Posterior vena cava (tissue), 2 donors: ENCODE measurements around the gene NSMF. TPM values are rescaled to one million over a fixed set of nuclear protein-coding genes. Genes with fewer than 3 reads are reported as not detected.
A peak's percentile ranks its signal among the peaks of the same experiment; 100 is the strongest.

Experiments
- DNase-seq: peaks from one replicate; pipeline ENCODE4 v3.0.0-alpha.2; 2020; ENCODE audit warnings: low spot score
- intact Hi-C, 2 donors: fragments of 100-400 bp; cut with DNase I; formaldehyde crosslinking; loops; one replicate each; pipeline versions ENCODE4 v1.14.1 to v1.14.2; 2022 to 2023
- total RNA-seq, 2 donors: library from RNA; stranded (reverse); fragmentation: NEBNext Ultra II Directional; extraction: Animal tissue kit (Norgen Biotek cat#: 25700); gene quantifications; one replicate each; pipeline ENCODE4 v1.2.1, GENCODE V29; 2021
- donor health status: DM: yes; HTN: yes; CAD: no.
- donor health status: DM: yes; HTN: yes; CAD: no.

Gene NSMF
- total RNA-seq, 2 donors from 2014 or later = 47.6 to 55.5 TPM

- peak; percentile 79 for DNase-seq
- intact Hi-C loops = no loop called here
Observed at GRCh38 chr9:137437691-137438590, 21.2 kb downstream of the NSMF start.

GRCh38 chr9:137436761-137437600, 22.2 kb downstream of the NSMF start:
- peak; percentile 77 for DNase-seq
- intact Hi-C loops = no loop called here

GRCh38 chr9:137435980-137436760, 23.0 kb downstream of the NSMF start:
- peak; percentile 90 for DNase-seq
- intact Hi-C loops = no loop called here

- DNase-seq = peak; percentile 65
- intact Hi-C loops = no loop called here
Observed at GRCh38 chr9:137435381-137435891, 23.7 kb downstream of the NSMF start.

- DNase-seq = peak; percentile 78
- intact Hi-C loops = no loop called here
Observed at GRCh38 chr9:137434498-137435380, 24.4 kb downstream of the NSMF start.

GRCh38 chr9:137433916-137434431, 25.2 kb downstream of the NSMF start:
- intact Hi-C loops = no loop called here
- peak; percentile 76 for DNase-seq

- intact Hi-C loops = no loop called here
- peak; percentile 65 for DNase-seq
Observed at GRCh38 chr9:137433349-137433915, 25.7 kb downstream of the NSMF start.

GRCh38 chr9:137432687-137433348, 26.3 kb downstream of the NSMF start:
- intact Hi-C loops = no loop called here
- DNase-seq = peak; percentile 73

- intact Hi-C loops = no loop called here
- peak; percentile 75 for DNase-seq
Observed at GRCh38 chr9:137431416-137431931, 27.7 kb downstream of the NSMF start.

GRCh38 chr9:137430723-137431415, 28.3 kb downstream of the NSMF start:
- peak; percentile 76 for DNase-seq
- intact Hi-C loops = no loop called here

- DNase-seq = peak; percentile 60
- intact Hi-C loops = loop anchor here in 1 of 2 donors (10.0 kb wide), 1 partner anchor 95 kb away; no protein-coding TSS in a partner anchor
Observed at GRCh38 chr9:137429974-137430722, 29.0 kb downstream of the NSMF start.

GRCh38 chr9:137429546-137429890, 29.6 kb downstream of the NSMF start:
- DNase-seq = no peak
- intact Hi-C loops = loop anchor here in 1 of 2 donors (10.0 kb wide), 1 partner anchor 95 kb away; no protein-coding TSS in a partner anchor

GRCh38 chr9:137428841-137429545, 30.1 kb downstream of the NSMF start:
- intact Hi-C loops = loop anchor here in 1 of 2 donors (10.0 kb wide), 1 partner anchor 96 kb away; no protein-coding TSS in a partner anchor
- DNase-seq = peak; percentile 75

- intact Hi-C loops = loop anchor here in 1 of 2 donors (10.0 kb wide), 1 partner anchor 97 kb away; no protein-coding TSS in a partner anchor
- peak; percentile 14 for DNase-seq
Observed at GRCh38 chr9:137428311-137428630, 30.9 kb downstream of the NSMF start.
